Dermis microvascular lymphatic vessel endothelial cell (primary cell): ENCODE measurements around the gene SLC38A2. TPM values are rescaled to one million over a fixed set of nuclear protein-coding genes. Genes with fewer than 3 reads are reported as not detected.
"Not testable (repeated sequence)": the region's sequence is repeated elsewhere in the genome, so short reads cannot be mapped to it uniquely, and the experiment has no call there.

ENCODE experiments used
- DNase-seq, 2 donors: peaks; one replicate each; pipeline versions ENCODE4 v3.0.0 to v3.0.0-alpha.2; 2010; ENCODE audit warnings: low read depth in 2 of 2
- total RNA-seq: library from RNA; depleted of rRNA; stranded (reverse); fragments of >200 nt; gene quantifications from 2 replicates; pipeline ENCODE4 v1.2.1, GENCODE V29; 2014

SLC38A2 gene
- 451 and 539 TPM in 2 replicates for total RNA-seq

- DNase-seq: peak; percentile 77 to 95
Measured at GRCh38 chr12:46372544-46373300, at the start of gene SLC38A2. Gene SLC38A2, minus strand, starts transcription at chr12:46372773. Its CDS starts 1,480 bp downstream, at chr12:46371293.

GRCh38 chr12:46419675-46420074 lies 47.1 kb upstream of the SLC38A2 start:
- DNase-seq: no peak

GRCh38 chr12:46415552-46415951 lies 43.0 kb upstream of the SLC38A2 start:
- no peak for DNase-seq

GRCh38 chr12:46414591-46415268 lies 42.2 kb upstream of the SLC38A2 start:
- DNase-seq: peak in 1 of 2 donors; percentile 31

- DNase-seq: no peak
Measured at GRCh38 chr12:46413368-46413767, 40.8 kb upstream of the SLC38A2 start.

GRCh38 chr12:46412857-46413256 lies 40.3 kb upstream of the SLC38A2 start:
- DNase-seq: no peak

GRCh38 chr12:46410495-46410894 lies 37.9 kb upstream of the SLC38A2 start:
- DNase-seq: no peak

- DNase-seq: no peak
Measured at GRCh38 chr12:46409974-46410373, 37.4 kb upstream of the SLC38A2 start.

GRCh38 chr12:46409342-46409741 lies 36.8 kb upstream of the SLC38A2 start:
- DNase-seq: peak; percentile 52 to 73

- no peak for DNase-seq
Measured at GRCh38 chr12:46408441-46408840, 35.9 kb upstream of the SLC38A2 start.

GRCh38 chr12:46407361-46407760 lies 34.8 kb upstream of the SLC38A2 start:
- no peak for DNase-seq

GRCh38 chr12:46406352-46407027 lies 33.9 kb upstream of the SLC38A2 start:
- no peak for DNase-seq

- DNase-seq: no peak
Measured at GRCh38 chr12:46404733-46405132, 32.2 kb upstream of the SLC38A2 start.

GRCh38 chr12:46404225-46404631 lies 31.7 kb upstream of the SLC38A2 start:
- peak in 1 of 2 donors; percentile 35 for DNase-seq

- no peak for DNase-seq
Measured at GRCh38 chr12:46403719-46404070, 31.1 kb upstream of the SLC38A2 start.

- DNase-seq: peak in 1 of 2 donors; percentile 62
Measured at GRCh38 chr12:46402941-46403718, 30.6 kb upstream of the SLC38A2 start.

- peak in 1 of 2 donors; percentile 46 for DNase-seq
Measured at GRCh38 chr12:46402451-46402850, 29.9 kb upstream of the SLC38A2 start.

- peak in 1 of 2 donors; percentile 36 for DNase-seq
Measured at GRCh38 chr12:46401662-46402061, 29.1 kb upstream of the SLC38A2 start.

- no peak for DNase-seq
Measured at GRCh38 chr12:46400406-46400805, 27.8 kb upstream of the SLC38A2 start.

GRCh38 chr12:46399461-46400248 lies 27.1 kb upstream of the SLC38A2 start:
- not testable (repeated sequence) for DNase-seq

- no peak for DNase-seq
Measured at GRCh38 chr12:46396826-46397225, 24.3 kb upstream of the SLC38A2 start.
